HepG2 (cell line): ENCODE measurements around the gene CAMK1. TPM values are rescaled to one million over a fixed set of nuclear protein-coding genes. Genes with fewer than 3 reads are reported as not detected.

Experiments
- DR1 ChIP-seq: sonication (generic); formaldehyde crosslinking; IDR thresholded peaks from 2 replicates; pipeline ENCODE4 v1.8.0; 2021; ENCODE audit warnings: mild to moderate bottlenecking, missing genetic modification reagents, inconsistent platforms
- FOXA1 ChIP-seq, 2 experiments: fragments of 450-650 bp in 1 of 2; sonication (generic) in 1 of 2; formaldehyde crosslinking in 1 of 2; IDR thresholded peaks; 2 replicates each; pipeline versions ENCODE4 v1.4.0 to v1.6.1; 2016 to 2020; ENCODE audit warnings: missing genetic modification reagents in 1 of 2
- GMEB1 ChIP-seq: sonication (generic); formaldehyde crosslinking; IDR thresholded peaks from 2 replicates; pipeline ENCODE4 v1.5.1; 2020; ENCODE audit warnings: missing genetic modification reagents, mild to moderate bottlenecking, borderline replicate concordance
- KAT7 ChIP-seq: IDR thresholded peaks from 2 replicates; pipeline ENCODE4 v1.6.1; 2018; ENCODE audit warnings: borderline replicate concordance, missing compliant biosample characterization
- KLF9 ChIP-seq: IDR thresholded peaks from 2 replicates; pipeline ENCODE4 v1.6.1; 2016; ENCODE audit warnings: low read depth
- KMT2A ChIP-seq: sonication (generic); formaldehyde crosslinking; IDR thresholded peaks from 2 replicates; pipeline ENCODE4 v1.4.0; 2020; ENCODE audit warnings: missing genetic modification reagents
- MYPOP ChIP-seq: sonication (generic); formaldehyde crosslinking; IDR thresholded peaks from 2 replicates; pipeline ENCODE4 v1.8.1; 2023; ENCODE audit warnings: mild to moderate bottlenecking, moderate library complexity, missing genetic modification reagents
- REPIN1 ChIP-seq: sonication (generic); formaldehyde crosslinking; IDR thresholded peaks from 2 replicates; pipeline ENCODE4 v1.8.0; 2022; ENCODE audit warnings: missing genetic modification reagents, low read depth, mild to moderate bottlenecking, borderline replicate concordance
- TCF7 ChIP-seq: sonication (generic); IDR thresholded peaks from 2 replicates; pipeline ENCODE4 v1.6.1; 2016; ENCODE audit warnings: antibody characterized with exemption, low read depth
- UBTF ChIP-seq: sonication (generic); formaldehyde crosslinking; IDR thresholded peaks from 2 replicates; pipeline ENCODE4 v1.4.0; 2020; ENCODE audit warnings: mild to moderate bottlenecking, missing genetic modification reagents
- ZFY ChIP-seq: sonication (generic); formaldehyde crosslinking; IDR thresholded peaks from 2 replicates; pipeline ENCODE4 v1.4.0; 2020; ENCODE audit warnings: missing genetic modification reagents
- ZNF3 ChIP-seq: IDR thresholded peaks from 2 replicates; pipeline ENCODE4 v1.7.0; 2017; ENCODE audit warnings: inconsistent platforms
- ZNF318 ChIP-seq: sonication (generic); formaldehyde crosslinking; IDR thresholded peaks from 2 replicates; pipeline ENCODE4 v1.4.0; 2020; ENCODE audit warnings: mild to moderate bottlenecking, missing genetic modification reagents
- ZNF558 ChIP-seq: sonication (generic); formaldehyde crosslinking; IDR thresholded peaks from 2 replicates; pipeline ENCODE4 v1.9.0; 2022; ENCODE audit warnings: mild to moderate bottlenecking, missing genetic modification reagents, borderline replicate concordance
- ZNF816 ChIP-seq: sonication (generic); formaldehyde crosslinking; IDR thresholded peaks from 2 replicates; pipeline ENCODE4 v1.8.0; 2022; ENCODE audit warnings: missing genetic modification reagents, mild to moderate bottlenecking, borderline replicate concordance
- ZSCAN12 ChIP-seq: sonication (generic); formaldehyde crosslinking; IDR thresholded peaks from 2 replicates; pipeline ENCODE4 v1.9.0; 2021; ENCODE audit warnings: mild to moderate bottlenecking, missing genetic modification reagents
- polyA plus RNA-seq, 8 experiments: library from polyadenylated mRNA; depleted of rRNA in 3 of 8; stranded (reverse) in 7 of 8; unstranded in 1 of 8; fragments of >200 nt; fragmentation: Illumina TruSeq in 4 of 8; extraction: Trizol in 4 of 8; gene quantifications; 2 replicates each; pipeline versions ENCODE4 v1.2.1 to v1.2.3, GENCODE V29; 2011 to 2016; ENCODE audit warnings: low read depth in 4 of 8, missing spikeins in 1 of 8, mixed read lengths in 1 of 8; ENCODE audit not compliant: insufficient read depth in 1 of 8
- total RNA-seq, 5 experiments: library from RNA; depleted of rRNA; stranded (reverse); fragments of >200 nt; fragmentation: Illumina TruSeq; extraction: Trizol; gene quantifications; 2 replicates each; pipeline ENCODE4 v1.2.3, GENCODE V29; 2016; ENCODE audit warnings: low read depth in 1 of 5

CAMK1 gene
- total and polyA plus RNA-seq, 2 of the 13 experiments (the other 11 are each of a cell fraction or from before 2014, with no cell fraction given), result 26.4 to 53.3 TPM

GRCh38 chr3:9793161-9793781, 23.5 kb upstream of the CAMK1 start (continued):
- TF ChIP-seq ZNF558 (CRISPR knock-in tag) (0 out of 2 replicates have a peak, but pooled peaks have one; percentile 16), ZNF318 (CRISPR knock-in tag) (no peak), ZNF816 (CRISPR knock-in tag) (no peak), ZFY (CRISPR knock-in tag) (peak; percentile 32), KAT7 (CRISPR knock-in tag) (no peak), ZNF3 (CRISPR knock-in tag) (peak; percentile 36; the same call in 1 of the 2 replicates), FOXA1 (IDR thresholded peaks at IDR 0.05) (no peak), FOXA1 (CRISPR knock-in tag; IDR thresholded peaks at IDR 0.05) (no peak), DR1 (no peak), MYPOP (CRISPR knock-in tag) (no peak), KMT2A (CRISPR knock-in tag) (peak; percentile 24; the same call in 1 of the 2 replicates), GMEB1 (no peak), ZSCAN12 (CRISPR knock-in tag) (no peak), UBTF (CRISPR knock-in tag) (0 out of 2 replicates have a peak, but pooled peaks have one; percentile 1), TCF7 (no peak), REPIN1 (CRISPR knock-in tag) (0 out of 2 replicates have a peak, but pooled peaks have one; percentile 48), KLF9 (CRISPR knock-in tag) (no peak)
